HG03442 (cell line): ENCODE results near the gene WDR93.
"Not testable (repeated sequence)": the region's sequence is repeated elsewhere in the genome, so short reads cannot be mapped to it uniquely, and the experiment has no call there.

ENCODE experiments used
- ATAC-seq: cut with Tn5 transposase; IDR thresholded peaks from one replicate; pipeline ENCODE4 v1.9.1; 2021; ENCODE audit warnings: mild to moderate bottlenecking, moderate library complexity; ENCODE audit not compliant: unreplicated experiment

The WDR93 gene

DNA sequence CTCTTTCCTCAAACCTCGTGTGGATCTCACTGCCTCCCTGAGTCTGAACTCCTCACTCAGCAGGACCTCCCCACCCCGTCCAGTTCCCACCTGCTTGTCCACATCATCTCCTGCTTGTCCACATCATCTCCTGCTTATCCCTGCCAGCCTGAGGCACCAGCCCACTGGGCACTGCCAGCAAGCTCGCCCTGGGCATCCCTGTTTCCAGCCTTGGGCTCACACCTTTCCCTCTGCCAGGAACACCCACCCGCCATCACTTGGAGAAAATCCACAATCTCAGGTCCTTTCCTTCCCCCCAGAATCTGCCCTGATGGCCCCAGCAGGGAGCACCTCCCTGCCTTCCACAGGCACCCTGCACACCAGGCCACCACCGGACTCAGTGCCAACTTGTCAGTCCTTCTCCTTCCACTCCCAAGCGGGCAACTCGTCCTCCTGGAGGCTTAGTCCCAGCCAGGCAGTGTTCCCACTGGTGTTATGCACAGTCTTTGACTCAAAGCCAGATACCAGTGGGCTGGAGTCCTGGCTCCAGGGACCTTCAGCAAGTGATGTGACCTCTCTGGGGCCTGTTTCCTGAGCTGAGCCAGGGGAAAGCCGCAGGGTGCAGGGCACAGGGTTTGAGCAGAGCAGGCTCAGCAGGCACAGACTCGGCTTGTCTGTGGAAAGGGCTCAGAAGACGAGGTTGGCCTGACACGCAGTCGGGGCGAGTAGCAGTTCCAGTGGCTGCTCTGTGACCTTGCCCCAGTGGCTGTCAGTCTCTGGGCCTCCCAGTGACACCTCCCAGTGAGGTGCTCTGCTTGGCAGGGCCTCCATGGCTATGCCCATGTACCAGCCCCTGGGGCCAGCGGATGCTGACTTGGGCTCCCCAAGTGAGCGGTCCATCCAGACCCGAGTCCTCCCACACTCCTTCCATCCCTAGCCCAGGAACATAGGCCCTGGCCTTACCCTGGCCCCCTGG lies 76.0 kb downstream of the WDR93 start:
- no peak for ATAC-seq

- ATAC-seq, result no peak
These were observed 76.9 kb downstream of the WDR93 start for GRCh38 chr15:89767411-89767915.

- no peak for ATAC-seq
These were observed 77.5 kb downstream of the WDR93 start for GRCh38 chr15:89768071-89768500.

- ATAC-seq, result no peak
These were observed 78.8 kb downstream of the WDR93 start for GRCh38 chr15:89769366-89769765.

DNA sequence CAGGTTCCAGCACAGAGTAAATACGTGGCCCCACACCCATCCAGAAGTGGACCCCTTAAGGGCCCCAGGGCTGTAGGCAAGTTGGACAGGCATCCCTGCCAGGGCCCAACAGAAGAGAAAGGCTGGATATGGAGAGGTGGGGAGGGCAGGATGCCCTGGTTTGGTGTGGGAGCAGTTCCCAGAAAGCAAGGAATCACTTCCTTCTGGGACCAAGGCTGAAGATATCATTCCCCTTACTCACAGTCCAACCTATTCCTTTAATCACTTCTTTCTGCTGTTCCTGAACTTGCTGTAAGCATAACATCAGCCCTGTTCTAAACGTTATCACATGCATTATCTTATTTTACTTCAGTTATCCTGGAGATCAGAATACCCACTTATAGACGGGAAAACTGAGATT lies 79.4 kb downstream of the WDR93 start:
- ATAC-seq, result no peak

- no peak for ATAC-seq
These were observed 82.4 kb downstream of the WDR93 start for GRCh38 chr15:89772932-89773583.

- no peak for ATAC-seq
These were observed 83.9 kb downstream of the WDR93 start for GRCh38 chr15:89774492-89774891.

DNA sequence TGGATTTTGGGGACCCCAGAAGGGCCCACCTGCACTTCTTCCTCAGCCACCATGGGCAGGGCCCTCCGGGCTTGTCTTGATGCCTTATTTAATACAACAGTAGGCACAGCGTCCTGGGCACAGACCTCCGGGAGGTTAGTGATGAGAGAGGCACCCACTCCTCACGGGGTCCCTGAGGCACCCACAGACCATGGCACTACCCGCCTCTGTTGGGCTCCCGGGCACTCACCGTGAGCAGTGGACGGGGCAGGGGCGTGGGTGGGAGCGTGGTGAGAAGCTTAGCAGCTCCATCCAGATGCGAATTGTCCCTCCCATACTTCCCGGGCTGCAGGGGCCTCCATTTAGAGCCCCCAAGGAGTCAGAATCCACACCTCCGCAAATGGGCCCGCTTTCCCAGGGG lies 85.2 kb downstream of the WDR93 start:
- no peak for ATAC-seq

DNA sequence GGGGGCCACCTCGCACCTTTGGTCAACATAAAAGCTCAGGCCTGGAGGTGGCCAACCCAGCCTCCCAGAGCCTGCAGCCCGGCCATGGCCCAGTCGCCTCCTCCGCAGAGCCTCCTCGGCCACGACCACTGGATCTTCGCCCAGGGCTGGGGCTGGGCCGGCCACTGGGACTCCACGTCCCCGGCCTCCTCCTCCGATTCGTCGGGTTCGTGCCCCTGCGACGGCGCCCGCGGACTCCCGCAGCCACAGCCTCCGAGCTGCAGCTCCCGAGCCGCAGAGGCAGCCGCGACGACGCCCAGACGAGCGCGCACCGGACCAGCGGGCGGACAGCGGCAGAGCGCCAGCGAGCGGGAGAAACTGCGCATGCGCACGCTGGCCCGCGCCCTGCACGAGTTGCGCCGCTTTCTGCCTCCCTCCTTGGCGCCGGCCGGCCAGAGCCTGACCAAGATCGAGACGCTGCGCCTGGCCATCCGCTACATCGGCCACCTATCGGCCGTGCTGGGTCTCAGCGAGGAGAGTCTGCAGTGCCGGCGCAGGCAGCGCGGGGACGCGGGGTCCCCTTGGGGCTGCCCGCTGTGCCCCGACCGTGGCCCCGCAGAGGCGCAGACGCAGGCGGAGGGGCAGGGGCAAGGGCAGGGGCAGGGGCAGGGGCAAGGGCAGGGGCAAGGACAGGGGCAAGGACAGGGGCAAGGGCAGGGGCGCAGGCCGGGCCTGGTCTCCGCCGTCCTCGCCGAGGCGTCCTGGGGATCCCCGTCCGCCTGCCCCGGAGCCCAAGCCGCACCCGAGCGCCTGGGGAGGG lies 85.9 kb downstream of the WDR93 start, which contains the start of gene MESP2:
Gene MESP2, plus strand, starts transcription at position 59 of the 799 bp plus-strand sequence. Its CDS starts 26 bp downstream, at position 85.
- ATAC-seq, result peak; percentile 40

- no peak for ATAC-seq
These were observed 86.6 kb downstream of the WDR93 start for GRCh38 chr15:89777073-89777751.

DNA sequence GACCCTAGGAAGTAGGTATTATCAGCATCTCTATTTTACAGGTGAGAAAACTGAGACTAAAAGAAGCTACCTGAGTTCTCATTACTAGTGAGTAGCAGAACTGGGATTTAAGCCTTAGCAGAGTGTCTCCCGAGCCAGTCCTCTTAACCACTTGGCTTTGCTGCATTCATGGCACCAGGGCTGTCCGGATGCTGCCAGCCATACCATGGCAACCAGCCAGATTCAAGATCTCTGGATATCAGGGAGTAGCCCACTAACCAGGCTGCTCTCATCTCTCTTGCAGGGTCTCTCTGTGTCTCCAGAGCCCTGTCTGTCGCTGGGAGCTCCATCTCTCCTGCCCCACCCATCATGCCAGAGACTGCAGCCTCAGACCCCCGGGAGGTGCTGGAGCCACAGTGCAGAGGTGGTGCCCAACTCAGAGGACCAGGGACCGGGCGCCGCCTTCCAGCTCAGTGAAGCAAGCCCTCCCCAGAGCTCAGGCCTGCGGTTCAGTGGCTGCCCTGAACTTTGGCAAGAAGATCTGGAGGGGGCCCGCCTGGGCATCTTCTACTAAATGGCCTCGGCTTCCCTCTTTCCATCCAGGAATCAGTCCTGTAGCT lies 87.3 kb downstream of the WDR93 start:
- no peak for ATAC-seq

DNA sequence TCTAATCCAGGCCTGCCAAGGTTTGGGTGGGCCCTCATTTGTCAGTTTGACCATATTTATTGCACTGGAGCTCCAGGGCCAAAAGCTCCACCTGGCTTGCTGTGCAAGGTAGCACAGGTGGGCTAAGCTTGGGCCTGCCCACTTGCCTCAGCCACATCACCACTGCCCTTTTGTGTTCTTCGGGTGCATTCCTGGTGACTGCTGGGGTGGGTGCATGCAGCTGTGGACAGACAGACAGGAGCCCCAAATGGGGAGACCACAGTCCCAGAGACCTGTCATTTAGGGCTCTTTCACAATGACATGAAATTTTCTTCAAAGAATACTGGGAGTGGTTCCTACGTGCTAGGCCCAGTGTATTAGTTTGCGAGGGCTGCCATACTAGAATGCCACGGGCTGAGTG lies 88.2 kb downstream of the WDR93 start:
- no peak for ATAC-seq

GRCh38 chr15:89780601-89781000 lies 90.0 kb downstream of the WDR93 start:
- ATAC-seq, result no peak

DNA sequence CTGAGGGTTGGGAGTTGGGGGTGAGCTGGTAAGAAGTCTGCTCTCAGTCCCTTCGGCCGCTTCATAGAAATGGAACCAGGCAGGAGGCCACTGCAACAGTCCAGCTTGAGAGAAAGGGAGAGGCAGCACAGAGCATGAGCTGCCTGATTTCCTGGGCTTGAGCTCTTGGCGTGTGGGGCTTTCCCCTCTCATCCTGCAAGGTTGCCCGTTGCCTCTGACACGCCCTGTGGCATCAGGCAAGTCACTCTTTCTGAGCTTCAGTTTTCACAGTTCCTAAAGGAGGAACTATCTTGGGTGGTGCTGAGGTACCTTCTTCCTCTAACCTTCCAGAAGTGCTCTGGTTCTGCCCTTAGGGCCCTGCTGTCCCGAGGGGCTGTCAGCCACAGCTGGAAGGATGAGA lies 90.4 kb downstream of the WDR93 start:
- ATAC-seq, result peak; percentile 41

DNA sequence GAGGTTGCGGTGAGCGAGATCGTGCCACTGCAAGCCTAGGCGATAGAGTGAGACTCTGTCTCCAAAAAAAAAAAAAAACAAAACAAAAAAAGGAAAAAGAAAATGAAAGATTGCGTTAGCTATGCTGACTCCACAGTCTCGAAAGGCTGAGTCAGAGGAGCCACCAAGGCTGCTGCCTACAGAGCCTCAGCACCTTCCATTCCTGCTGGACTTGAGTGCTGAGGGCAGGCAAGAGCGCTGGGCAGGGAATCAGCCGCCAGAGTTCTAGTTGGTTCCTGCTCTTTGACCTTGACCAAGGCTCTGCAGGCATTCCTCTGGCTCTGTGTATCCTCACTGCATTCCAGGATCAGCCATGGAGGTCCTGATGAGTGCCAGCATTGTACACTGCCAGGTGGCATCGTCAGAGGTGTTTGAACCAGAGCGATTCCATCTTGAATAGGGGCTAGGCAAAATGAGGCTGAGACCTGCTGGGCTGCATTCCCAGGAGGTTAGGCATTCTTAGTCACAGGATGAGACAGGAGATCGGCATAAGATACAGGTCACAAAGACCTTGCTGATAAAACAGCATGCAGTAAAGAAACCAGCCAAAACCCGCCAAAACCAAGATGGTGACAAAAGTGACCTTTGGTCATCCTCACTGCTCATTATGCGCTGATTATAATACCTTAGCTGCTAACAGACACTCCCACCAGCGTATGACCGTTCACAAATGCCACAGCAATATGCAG lies 91.4 kb downstream of the WDR93 start:
- ATAC-seq, result no peak

DNA sequence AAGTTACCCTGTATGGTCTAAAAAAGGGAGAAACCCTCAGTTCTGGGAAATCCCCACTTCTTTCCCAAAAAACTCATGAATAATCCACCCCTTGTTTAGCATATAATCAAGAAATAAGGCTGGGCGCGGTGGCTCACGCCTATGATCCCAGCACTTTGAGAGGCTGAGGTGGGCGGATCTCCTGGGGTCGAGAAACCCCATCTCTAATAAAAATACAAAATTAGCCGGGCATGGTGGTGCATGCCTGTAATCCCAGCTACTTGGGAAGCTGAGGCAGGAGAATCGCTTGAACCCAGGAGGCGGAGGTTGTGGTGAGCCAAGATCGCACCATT lies 92.0 kb downstream of the WDR93 start:
- not testable (repeated sequence) for ATAC-seq

DNA sequence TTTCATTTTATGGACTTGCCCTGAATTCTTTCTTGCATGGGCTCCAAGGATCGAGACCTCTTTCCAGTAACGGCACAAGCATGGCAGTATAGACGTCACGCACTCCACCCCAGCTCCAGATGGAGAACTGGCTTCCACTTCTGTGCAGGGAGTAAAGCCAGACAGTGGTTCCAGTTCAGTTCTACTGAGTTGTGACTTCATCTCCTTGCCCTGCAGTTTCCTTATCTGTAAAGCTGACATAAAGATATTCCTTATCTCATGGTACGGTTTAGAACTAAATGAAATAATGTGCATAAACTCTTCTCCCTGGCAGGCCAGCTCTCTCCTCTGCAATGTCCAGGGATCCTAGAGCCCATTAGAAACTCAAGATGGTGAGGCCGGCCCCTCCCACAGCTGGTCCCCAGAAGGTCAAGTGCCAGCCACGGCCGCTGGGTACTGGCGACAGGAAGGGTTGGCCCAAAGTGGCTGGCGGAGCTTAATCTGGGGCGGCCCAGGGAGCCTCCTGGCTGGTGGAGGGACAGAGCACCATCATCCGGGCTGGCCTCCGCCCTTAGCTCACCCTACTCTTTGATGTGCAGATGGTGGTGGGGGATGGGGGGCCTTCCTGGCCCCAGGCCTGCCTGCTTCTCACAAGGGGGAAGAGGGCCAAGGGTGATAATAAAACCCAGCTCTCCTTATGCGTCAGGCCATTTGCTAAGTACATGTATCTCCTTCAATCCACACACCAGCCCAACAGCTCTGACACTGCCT lies 92.7 kb downstream of the WDR93 start:
- ATAC-seq, result no peak

DNA sequence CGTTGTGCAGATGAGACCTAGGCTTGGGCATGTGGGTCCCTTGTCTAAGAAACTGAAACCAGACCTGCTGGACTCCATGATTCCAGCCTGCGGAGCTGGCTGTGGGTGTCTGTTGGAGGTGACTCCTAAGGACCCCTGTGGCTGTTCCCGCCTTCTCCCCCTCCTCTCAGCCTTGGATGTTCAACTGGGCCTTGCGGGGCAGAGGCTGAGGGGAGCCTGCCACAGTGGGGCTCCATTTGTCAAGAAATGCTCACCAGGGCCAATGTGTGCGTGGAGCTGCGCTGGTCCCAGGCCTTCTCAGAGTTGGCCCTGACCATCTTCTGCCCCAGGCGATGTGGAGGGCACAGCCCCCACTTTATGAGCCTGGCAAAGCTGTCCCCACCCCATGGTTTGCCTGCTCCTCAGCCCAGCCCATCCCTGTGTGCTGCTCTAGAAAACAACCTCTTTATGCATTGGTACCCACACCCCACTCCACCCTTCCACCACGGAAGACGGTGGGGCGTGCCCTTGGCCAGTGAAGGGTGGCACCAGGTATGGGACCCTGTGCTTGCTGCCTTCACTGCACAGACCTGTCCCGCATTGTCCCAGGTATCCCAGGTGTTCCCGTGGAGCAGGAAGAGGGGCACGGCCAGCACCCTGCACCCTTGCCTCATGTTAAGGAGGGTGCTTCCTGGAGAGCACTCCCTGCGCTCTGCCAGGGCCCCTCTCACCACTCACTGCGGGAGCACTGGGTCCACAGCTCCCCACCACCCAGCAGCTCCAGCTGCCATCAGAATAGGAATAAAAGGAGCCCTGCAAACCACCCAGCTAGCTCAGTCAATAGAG lies 93.5 kb downstream of the WDR93 start:
- ATAC-seq, result no peak
